ENCODE results near the gene TACC3. TPM values are rescaled to one million over a fixed set of nuclear protein-coding genes. Genes with fewer than 3 reads are reported as not detected.

Gene TACC3
- total and polyA plus RNA-seq, 7 donors, result 4.3 to 55.9 (median 7.5) TPM

- intact Hi-C loops (cut with DNase I), result no loop called here
- peaks cover 0 to under 1% (median under 1%) of the 10 kb centered on the region in 4 donors for H3K4me1 ChIP-seq
- H3K36me3 ChIP-seq, result no peaks in the 10 kb centered on the region
- DNase-seq, result no peak
- no peak overlapping the region for H3K27ac ChIP-seq
- H3K9me3 ChIP-seq, result no peaks in the 10 kb centered on the region
- no peak overlapping the region for H3K4me3 ChIP-seq
- 48 to 70% methylated on average over 17 of the region's 17 CpGs for WGBS, 2 donors
- TF ChIP-seq CTCF (IDR thresholded peaks at IDR 0.05), result no peak
- no peak for TF ChIP-seq POLR2AphosphoS5 (IDR thresholded peaks at IDR 0.05)
- no peak for TF ChIP-seq POLR2A (IDR thresholded peaks at IDR 0.05)
- no peak for TF ChIP-seq EP300 (IDR thresholded peaks at IDR 0.05)
- no peaks in the 10 kb centered on the region for H3K27me3 ChIP-seq
These were observed 36.5 kb downstream of the TACC3 start for GRCh38 chr4:1757836-1758235.

GRCh38 chr4:1758306-1759121 lies 37.2 kb downstream of the TACC3 start:
- no peaks in the 10 kb centered on the region for H3K36me3 ChIP-seq
- intact Hi-C loops (cut with DNase I), result no loop called here
- 71 to 86% methylated on average over 27 of the region's 27 CpGs for WGBS, 2 donors

GRCh38 chr4:1759170-1759817 lies 38.0 kb downstream of the TACC3 start:
- no peak overlapping the region for H3K27ac ChIP-seq
- DNase-seq, result no peak
- WGBS, 2 donors, result 85 to 86% methylated on average over 19 of the region's 19 CpGs

More at GRCh38 chr4:1758306-1759121, 37.2 kb downstream of the TACC3 start:
- H3K27me3 ChIP-seq, result no peaks in the 10 kb centered on the region
- no peaks in the 10 kb centered on the region for H3K9me3 ChIP-seq
- H3K27ac ChIP-seq, result no peak overlapping the region
- TF ChIP-seq POLR2A (IDR thresholded peaks at IDR 0.05) (no peak), POLR2AphosphoS5 (IDR thresholded peaks at IDR 0.05) (no peak), CTCF (IDR thresholded peaks at IDR 0.05) (no peak), EP300 (IDR thresholded peaks at IDR 0.05) (no peak)
- no peak overlapping the region for H3K4me3 ChIP-seq
- H3K4me1 ChIP-seq, result peaks cover under 1 to 7% (median 5%) of the 10 kb centered on the region in 4 donors
- no peak for DNase-seq

GRCh38 chr4:1759818-1760223 lies 38.5 kb downstream of the TACC3 start:
- DNase-seq, result no peak
- Histone ChIP-seq H3K4me1 (peaks cover 4 to 14% (median 9%) of the 10 kb centered on the region in 4 donors), H3K36me3 (no peaks in the 10 kb centered on the region), H3K4me3 (no peak overlapping the region), H3K27me3 (no peaks in the 10 kb centered on the region), H3K9me3 (no peaks in the 10 kb centered on the region), H3K27ac (no peak overlapping the region)
- TF ChIP-seq CTCF (IDR thresholded peaks at IDR 0.05), result no peak
- TF ChIP-seq POLR2A (IDR thresholded peaks at IDR 0.05), result no peak
- no peak for TF ChIP-seq POLR2AphosphoS5 (IDR thresholded peaks at IDR 0.05)
- no peak for TF ChIP-seq EP300 (IDR thresholded peaks at IDR 0.05)
- intact Hi-C loops (cut with DNase I), result no loop called here
- WGBS, 2 donors, result 57 to 65% methylated on average over 13 of the region's 13 CpGs

More at GRCh38 chr4:1759170-1759817, 38.0 kb downstream of the TACC3 start:
- intact Hi-C loops (cut with DNase I), result no loop called here
- Histone ChIP-seq H3K27me3 (no peaks in the 10 kb centered on the region), H3K36me3 (no peaks in the 10 kb centered on the region), H3K9me3 (no peaks in the 10 kb centered on the region), H3K4me1 (peaks cover 4 to 14% (median 9%) of the 10 kb centered on the region in 4 donors), H3K4me3 (no peak overlapping the region)
- TF ChIP-seq EP300 (IDR thresholded peaks at IDR 0.05) (no peak), CTCF (IDR thresholded peaks at IDR 0.05) (no peak), POLR2AphosphoS5 (IDR thresholded peaks at IDR 0.05) (no peak), POLR2A (IDR thresholded peaks at IDR 0.05) (no peak)
